AG10803 (cell line): ENCODE measurements around the gene KCNG2.

Experiments used
- DNase-seq: peaks from one replicate; pipeline ENCODE4 v3.0.0; 2010; ENCODE audit warnings: low read depth
- H3K4me3 ChIP-seq: 2 replicates; pipeline ENCODE4 v1.5.1; 2011; ENCODE audit warnings: mild to moderate bottlenecking, low read length, control low read depth
- CTCF ChIP-seq: conservative IDR thresholded peaks from 2 replicates; pipeline ENCODE4 v1.5.1; 2011; ENCODE audit warnings: mild to moderate bottlenecking, low read length, control low read depth, inconsistent platforms

KCNG2 gene

GRCh38 chr18:79789901-79790890, 7.5 kb upstream of the KCNG2 start:
- no peak overlapping the region for H3K4me3 ChIP-seq
- TF ChIP-seq CTCF, result no peak
- no peak for DNase-seq

- H3K4me3 ChIP-seq, result no peak overlapping the region
- no peak for TF ChIP-seq CTCF
- peak; percentile 99 for DNase-seq
Observed at GRCh38 chr18:79790996-79791972, 6.5 kb upstream of the KCNG2 start.

GRCh38 chr18:79792096-79792987, 5.4 kb upstream of the KCNG2 start:
- no peak for DNase-seq
- TF ChIP-seq CTCF, result no peak
- H3K4me3 ChIP-seq, result no peak overlapping the region

- TF ChIP-seq CTCF, result no peak
- no peak overlapping the region for H3K4me3 ChIP-seq
- DNase-seq, result no peak
Observed at GRCh38 chr18:79792988-79793355, 4.8 kb upstream of the KCNG2 start.

- no peak for DNase-seq
- no peak for TF ChIP-seq CTCF
Observed at GRCh38 chr18:79794846-79795245, 2.9 kb upstream of the KCNG2 start.

GRCh38 chr18:79795446-79795845, 2.3 kb upstream of the KCNG2 start:
- no peak for DNase-seq
- TF ChIP-seq CTCF, result no peak
- H3K4me3 ChIP-seq, result no peak overlapping the region

More at GRCh38 chr18:79794846-79795245, 2.9 kb upstream of the KCNG2 start:
- H3K4me3 ChIP-seq, result no peak overlapping the region
